ENCODE results near the gene FTH1.
"Not testable (repeated sequence)": the region's sequence is repeated elsewhere in the genome, so short reads cannot be mapped to it uniquely, and the experiment has no call there.

The FTH1 gene

DNA sequence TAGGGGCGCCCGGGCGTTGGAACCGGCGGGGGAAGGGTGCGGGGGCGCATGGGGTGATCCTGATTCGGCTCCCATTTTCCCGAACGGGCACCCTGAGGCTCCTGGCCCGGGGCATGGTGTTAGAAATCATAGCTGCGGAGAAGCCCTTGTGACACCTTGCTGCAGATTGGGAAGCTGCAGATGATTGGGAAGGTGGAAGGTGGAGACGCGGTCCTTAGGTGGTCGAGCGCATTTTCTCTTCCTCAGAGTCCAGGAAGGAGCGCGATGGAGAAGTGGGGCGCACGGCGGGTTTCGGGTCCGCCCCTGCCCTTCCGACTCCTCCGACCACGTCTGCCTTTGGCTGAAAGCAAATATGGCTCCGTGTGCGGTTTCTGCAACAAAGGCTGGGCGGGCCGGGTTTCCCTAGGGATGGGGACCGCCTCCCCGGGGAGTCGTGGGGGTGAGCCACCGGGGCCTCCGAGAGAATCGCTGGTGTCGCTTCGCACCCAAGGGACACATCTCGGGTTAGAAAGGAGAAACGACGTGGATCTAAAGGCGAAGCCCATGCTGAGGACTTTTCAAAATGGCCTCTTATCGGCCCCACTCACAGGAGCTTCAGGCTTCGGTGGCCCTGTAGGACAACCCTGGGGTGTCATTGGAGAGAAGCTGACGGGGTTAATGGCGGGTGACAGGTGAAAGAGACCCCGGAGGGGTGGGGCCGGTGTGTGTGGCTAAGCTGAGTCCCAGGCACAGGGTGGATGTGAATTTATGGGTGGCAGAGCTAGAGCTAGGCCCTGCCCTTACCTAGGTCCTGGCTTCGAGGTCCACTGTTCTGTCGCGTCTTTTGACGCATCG is 707 bp upstream of the FTH1 start:
- H3K36me3 ChIP-seq (ENCODE audit: control insufficient read depth, insufficient read depth, low read length) = peaks cover 18% of the 10 kb centered on the region

DNA sequence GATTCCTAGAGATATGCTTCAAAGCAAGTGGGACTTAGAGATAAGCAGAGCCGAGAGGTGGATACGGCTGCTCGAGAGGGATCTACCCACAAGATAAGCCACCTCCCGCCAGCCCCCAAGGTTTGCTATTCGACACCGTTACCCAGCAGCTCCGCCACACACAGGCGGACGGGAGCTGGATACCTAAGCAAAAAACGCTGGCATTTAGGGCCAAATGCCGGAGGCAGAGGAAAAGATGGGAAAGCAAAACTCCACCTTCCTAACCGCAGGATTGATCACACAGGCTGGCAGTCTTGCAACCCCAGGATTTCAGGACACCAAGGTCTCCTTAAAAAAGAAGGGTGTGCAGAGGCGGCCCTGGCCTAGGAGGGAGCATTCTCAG is 709 bp downstream of the FTH1 start:
- peaks cover 14% of the 10 kb centered on the region for H3K4me1 ChIP-seq (ENCODE audit: control insufficient read depth, insufficient read depth, low read length)
- H3K9ac ChIP-seq (ENCODE audit: low read depth, low read length) = peak overlapping the region; percentile 78
- no peaks in the 10 kb centered on the region for H3K27me3 ChIP-seq (ENCODE audit: control insufficient read depth, insufficient read depth, low read length)
- H3K36me3 ChIP-seq (ENCODE audit: control insufficient read depth, insufficient read depth, low read length) = peaks cover 18% of the 10 kb centered on the region
- H3K4me3 ChIP-seq (ENCODE audit: low read depth, low read length) = peak overlapping the region; percentile 99
- H3K9me3 ChIP-seq (ENCODE audit: control insufficient read depth, insufficient read depth, low read length) = no peaks in the 10 kb centered on the region

More for the DNA sequence above, 707 bp upstream of the FTH1 start:
- peak overlapping the region; percentile 99 for H3K4me3 ChIP-seq (ENCODE audit: low read depth, low read length)
- no peaks in the 10 kb centered on the region for H3K9me3 ChIP-seq (ENCODE audit: control insufficient read depth, insufficient read depth, low read length)
- H3K9ac ChIP-seq (ENCODE audit: low read depth, low read length) = peak overlapping the region; percentile 98
- peaks cover 24% of the 10 kb centered on the region for H3K4me1 ChIP-seq (ENCODE audit: control insufficient read depth, insufficient read depth, low read length)
- H3K27me3 ChIP-seq (ENCODE audit: control insufficient read depth, insufficient read depth, low read length) = no peaks in the 10 kb centered on the region

DNA sequence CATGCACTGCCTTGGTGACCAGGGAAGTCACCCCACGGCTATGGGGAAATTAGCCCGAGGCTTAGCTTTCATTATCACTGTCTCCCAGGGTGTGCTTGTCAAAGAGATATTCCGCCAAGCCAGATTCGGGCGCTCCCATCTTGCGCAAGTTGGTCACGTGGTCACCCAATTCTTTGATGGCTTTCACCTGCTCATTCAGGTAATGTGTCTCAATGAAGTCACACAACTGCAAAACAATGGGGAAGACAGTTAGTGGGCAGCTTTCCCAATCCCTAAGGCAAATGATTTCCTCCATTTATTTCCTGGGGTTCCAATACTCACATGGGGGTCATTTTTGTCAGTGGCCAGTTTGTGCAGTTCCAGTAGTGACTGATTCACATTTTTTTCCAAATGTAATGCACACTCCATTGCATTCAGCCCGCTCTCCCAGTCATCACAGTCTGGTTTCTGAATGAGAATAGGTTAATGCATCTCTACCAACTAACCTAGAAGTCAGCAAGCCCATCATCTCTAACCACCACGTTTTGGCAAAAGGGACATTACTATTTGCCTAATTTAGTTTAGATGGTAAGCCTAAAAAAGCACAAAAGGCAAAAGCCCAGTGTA is 2.7 kb downstream of the FTH1 start:
- Histone ChIP-seq H3K36me3 (ENCODE audit: control insufficient read depth, insufficient read depth, low read length) (peaks cover 18% of the 10 kb centered on the region), H3K4me3 (ENCODE audit: low read depth, low read length) (peak overlapping the region; percentile 99)
- not testable (repeated sequence) for H3K27me3 ChIP-seq (ENCODE audit: control insufficient read depth, insufficient read depth, low read length); H3K9ac ChIP-seq (ENCODE audit: low read depth, low read length); H3K4me1 ChIP-seq (ENCODE audit: control insufficient read depth, insufficient read depth, low read length); H3K9me3 ChIP-seq (ENCODE audit: control insufficient read depth, insufficient read depth, low read length)

GRCh38 chr11:61964058-61964665 is 3.3 kb downstream of the FTH1 start:
- Histone ChIP-seq H3K4me1 (ENCODE audit: control insufficient read depth, insufficient read depth, low read length) (peaks cover 6% of the 10 kb centered on the region), H3K36me3 (ENCODE audit: control insufficient read depth, insufficient read depth, low read length) (peaks cover 18% of the 10 kb centered on the region), H3K4me3 (ENCODE audit: low read depth, low read length) (no peak overlapping the region), H3K9me3 (ENCODE audit: control insufficient read depth, insufficient read depth, low read length) (no peaks in the 10 kb centered on the region), H3K27me3 (ENCODE audit: control insufficient read depth, insufficient read depth, low read length) (no peaks in the 10 kb centered on the region), H3K9ac (ENCODE audit: low read depth, low read length) (no peak overlapping the region)

DNA sequence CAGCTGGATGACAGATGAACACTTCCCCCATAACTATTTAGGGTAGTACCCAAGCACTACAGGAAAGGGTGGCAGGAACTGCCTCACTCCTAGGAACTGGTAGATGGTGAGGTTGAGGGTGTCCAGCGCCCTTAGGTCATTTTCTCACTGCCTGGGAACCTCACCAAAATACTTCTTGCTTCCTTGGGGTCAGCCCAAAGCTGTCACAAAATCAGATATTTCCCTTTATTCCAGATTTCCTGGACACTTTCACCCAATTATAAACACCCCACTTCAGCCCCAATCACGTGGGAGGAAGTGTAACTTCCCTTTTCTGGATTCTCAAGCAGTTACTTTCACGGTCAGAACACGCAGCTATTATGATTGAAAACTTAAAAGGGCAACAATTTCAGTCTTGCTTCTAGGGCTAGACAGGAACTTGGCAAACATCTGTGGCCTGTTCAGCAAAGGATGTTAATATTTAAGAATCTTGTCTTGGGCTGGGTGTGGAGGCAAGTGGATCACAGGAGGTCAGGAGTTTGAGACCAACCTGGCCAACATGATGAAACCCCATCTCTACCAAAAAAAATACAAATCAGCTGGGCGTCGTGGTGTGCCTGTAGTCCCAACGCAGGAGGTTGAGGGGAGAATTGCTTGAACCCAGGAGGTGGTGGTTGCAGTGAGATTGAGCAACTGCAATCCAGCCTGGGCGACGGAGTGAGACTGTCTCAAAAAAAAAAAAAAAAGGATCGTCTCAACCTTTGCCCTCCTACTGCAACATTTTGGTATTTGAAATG is 4.0 kb downstream of the FTH1 start:
- no peaks in the 10 kb centered on the region for H3K27me3 ChIP-seq (ENCODE audit: control insufficient read depth, insufficient read depth, low read length)
- peaks cover 18% of the 10 kb centered on the region for H3K36me3 ChIP-seq (ENCODE audit: control insufficient read depth, insufficient read depth, low read length)
- H3K9me3 ChIP-seq (ENCODE audit: control insufficient read depth, insufficient read depth, low read length) = no peaks in the 10 kb centered on the region
- no peak overlapping the region for H3K4me3 ChIP-seq (ENCODE audit: low read depth, low read length)
- peaks cover 2% of the 10 kb centered on the region for H3K4me1 ChIP-seq (ENCODE audit: control insufficient read depth, insufficient read depth, low read length)
- H3K9ac ChIP-seq (ENCODE audit: low read depth, low read length) = no peak overlapping the region

GRCh38 chr11:61963016-61963281 is 4.5 kb downstream of the FTH1 start:
- Histone ChIP-seq H3K9ac (ENCODE audit: low read depth, low read length) (no peak overlapping the region), H3K9me3 (ENCODE audit: control insufficient read depth, insufficient read depth, low read length) (no peaks in the 10 kb centered on the region), H3K27me3 (ENCODE audit: control insufficient read depth, insufficient read depth, low read length) (no peaks in the 10 kb centered on the region), H3K4me3 (ENCODE audit: low read depth, low read length) (no peak overlapping the region), H3K4me1 (ENCODE audit: control insufficient read depth, insufficient read depth, low read length) (peaks cover 2% of the 10 kb centered on the region), H3K36me3 (ENCODE audit: control insufficient read depth, insufficient read depth, low read length) (peaks cover 18% of the 10 kb centered on the region)

GRCh38 chr11:61962213-61963015 is 5.0 kb downstream of the FTH1 start:
- H3K36me3 ChIP-seq (ENCODE audit: control insufficient read depth, insufficient read depth, low read length) = peaks cover 18% of the 10 kb centered on the region
- H3K9me3 ChIP-seq (ENCODE audit: control insufficient read depth, insufficient read depth, low read length) = no peaks in the 10 kb centered on the region
- H3K9ac ChIP-seq (ENCODE audit: low read depth, low read length) = no peak overlapping the region
- peaks cover 2% of the 10 kb centered on the region for H3K4me1 ChIP-seq (ENCODE audit: control insufficient read depth, insufficient read depth, low read length)
- H3K4me3 ChIP-seq (ENCODE audit: low read depth, low read length) = no peak overlapping the region
- no peaks in the 10 kb centered on the region for H3K27me3 ChIP-seq (ENCODE audit: control insufficient read depth, insufficient read depth, low read length)

DNA sequence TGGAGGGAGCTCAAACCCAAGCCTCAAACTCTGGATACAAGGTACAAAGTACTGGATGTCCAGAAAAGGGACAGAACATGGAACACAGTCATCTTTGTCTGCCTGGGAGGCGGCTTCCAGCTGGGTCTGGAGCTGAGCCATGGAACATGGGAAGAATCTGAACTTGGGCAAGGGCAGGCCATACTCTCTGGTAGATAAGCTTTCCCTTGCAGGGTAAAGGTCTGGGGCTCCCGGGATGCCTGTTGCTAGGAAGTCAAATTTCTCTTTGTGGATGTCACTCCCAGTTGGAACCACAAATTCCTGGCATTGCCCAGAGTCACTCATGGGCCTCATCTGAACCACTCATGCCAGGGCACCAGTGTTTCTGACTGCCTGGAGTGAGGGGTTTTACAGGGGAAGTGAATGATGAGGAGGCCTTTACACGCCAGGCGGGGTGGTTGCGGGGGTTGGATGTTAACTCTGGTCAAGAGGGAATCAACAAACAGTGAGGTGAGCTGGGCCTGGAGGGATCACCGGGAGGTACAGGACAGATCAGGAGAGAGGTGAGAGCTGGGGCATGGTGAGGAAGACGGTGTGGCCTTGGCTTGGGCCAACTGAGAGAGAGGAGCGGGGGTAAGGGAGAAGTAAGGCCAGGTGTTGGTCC is 5.7 kb downstream of the FTH1 start:
- Histone ChIP-seq H3K9me3 (ENCODE audit: control insufficient read depth, insufficient read depth, low read length) (no peaks in the 10 kb centered on the region), H3K36me3 (ENCODE audit: control insufficient read depth, insufficient read depth, low read length) (peaks cover 15% of the 10 kb centered on the region), H3K4me3 (ENCODE audit: low read depth, low read length) (no peak overlapping the region), H3K27me3 (ENCODE audit: control insufficient read depth, insufficient read depth, low read length) (no peaks in the 10 kb centered on the region), H3K9ac (ENCODE audit: low read depth, low read length) (no peak overlapping the region), H3K4me1 (ENCODE audit: control insufficient read depth, insufficient read depth, low read length) (peaks cover 2% of the 10 kb centered on the region)

- Histone ChIP-seq H3K36me3 (ENCODE audit: control insufficient read depth, insufficient read depth, low read length) (peaks cover 14% of the 10 kb centered on the region), H3K4me3 (ENCODE audit: low read depth, low read length) (no peak overlapping the region), H3K4me1 (ENCODE audit: control insufficient read depth, insufficient read depth, low read length) (peaks cover 2% of the 10 kb centered on the region)
Observed at GRCh38 chr11:61960532-61960931, 6.9 kb downstream of the FTH1 start.

DNA sequence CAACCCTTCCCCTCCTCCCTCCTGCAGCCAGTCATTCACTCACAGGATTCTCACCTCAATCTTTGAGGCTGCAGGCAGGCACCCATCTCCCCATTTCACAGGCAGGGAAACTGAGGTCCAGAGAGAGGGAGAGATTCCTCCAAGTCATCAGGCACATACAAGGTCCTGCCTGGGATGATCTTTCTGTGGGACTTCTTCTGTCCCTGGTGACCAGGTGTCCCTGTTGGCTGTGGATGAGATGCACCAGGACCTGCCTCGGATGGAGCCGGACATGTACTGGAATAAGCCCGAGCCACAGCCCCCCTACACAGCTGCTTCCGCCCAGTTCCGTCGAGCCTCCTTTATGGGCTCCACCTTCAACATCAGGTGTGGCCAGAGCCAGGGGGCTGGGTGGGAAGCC is 7.8 kb downstream of the FTH1 start:
- Histone ChIP-seq H3K36me3 (ENCODE audit: control insufficient read depth, insufficient read depth, low read length) (peaks cover 9% of the 10 kb centered on the region), H3K9me3 (ENCODE audit: control insufficient read depth, insufficient read depth, low read length) (no peaks in the 10 kb centered on the region), H3K27me3 (ENCODE audit: control insufficient read depth, insufficient read depth, low read length) (no peaks in the 10 kb centered on the region), H3K9ac (ENCODE audit: low read depth, low read length) (no peak overlapping the region), H3K4me1 (ENCODE audit: control insufficient read depth, insufficient read depth, low read length) (no peaks in the 10 kb centered on the region), H3K4me3 (ENCODE audit: low read depth, low read length) (no peak overlapping the region)

More at GRCh38 chr11:61960532-61960931, 6.9 kb downstream of the FTH1 start:
- no peak overlapping the region for H3K9ac ChIP-seq (ENCODE audit: low read depth, low read length)
- no peaks in the 10 kb centered on the region for H3K9me3 ChIP-seq (ENCODE audit: control insufficient read depth, insufficient read depth, low read length)
- no peaks in the 10 kb centered on the region for H3K27me3 ChIP-seq (ENCODE audit: control insufficient read depth, insufficient read depth, low read length)

DNA sequence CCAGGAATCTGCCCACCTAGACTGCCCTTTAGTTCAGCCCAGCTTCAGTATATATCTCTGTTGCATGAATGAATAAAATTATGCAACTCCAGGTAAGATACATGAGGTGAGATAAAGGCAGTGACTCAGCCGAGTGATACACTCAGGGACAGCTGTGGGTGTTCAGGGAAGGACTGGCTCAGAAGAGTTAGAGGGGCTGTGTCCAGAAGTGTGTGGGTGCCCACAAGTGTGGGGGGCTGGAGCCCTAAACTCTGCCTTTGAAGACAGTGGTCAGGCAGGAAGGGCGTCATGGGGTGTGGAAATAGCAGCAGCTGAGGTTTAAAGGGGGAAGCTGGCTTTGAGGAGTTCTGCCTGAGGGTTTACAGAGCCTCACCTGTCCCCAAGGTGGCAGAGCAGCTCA is 8.3 kb downstream of the FTH1 start:
- H3K27me3 ChIP-seq (ENCODE audit: control insufficient read depth, insufficient read depth, low read length) = peaks cover 3% of the 10 kb centered on the region
- H3K4me1 ChIP-seq (ENCODE audit: control insufficient read depth, insufficient read depth, low read length) = no peaks in the 10 kb centered on the region
- peaks cover 5% of the 10 kb centered on the region for H3K36me3 ChIP-seq (ENCODE audit: control insufficient read depth, insufficient read depth, low read length)
- H3K4me3 ChIP-seq (ENCODE audit: low read depth, low read length) = no peak overlapping the region
- H3K9ac ChIP-seq (ENCODE audit: low read depth, low read length) = no peak overlapping the region
- H3K9me3 ChIP-seq (ENCODE audit: control insufficient read depth, insufficient read depth, low read length) = no peaks in the 10 kb centered on the region
